GM21515 (cell line): Measurements from ENCODE around the gene MMP28.

ENCODE experiments used
- ATAC-seq: cut with Tn5 transposase; IDR thresholded peaks from one replicate; pipeline ENCODE4 v1.9.1; 2021; ENCODE audit not compliant: unreplicated experiment

MMP28 gene

GRCh38 chr17:35745246-35745645, 50.2 kb downstream of the MMP28 start:
- ATAC-seq = no peak

DNA sequence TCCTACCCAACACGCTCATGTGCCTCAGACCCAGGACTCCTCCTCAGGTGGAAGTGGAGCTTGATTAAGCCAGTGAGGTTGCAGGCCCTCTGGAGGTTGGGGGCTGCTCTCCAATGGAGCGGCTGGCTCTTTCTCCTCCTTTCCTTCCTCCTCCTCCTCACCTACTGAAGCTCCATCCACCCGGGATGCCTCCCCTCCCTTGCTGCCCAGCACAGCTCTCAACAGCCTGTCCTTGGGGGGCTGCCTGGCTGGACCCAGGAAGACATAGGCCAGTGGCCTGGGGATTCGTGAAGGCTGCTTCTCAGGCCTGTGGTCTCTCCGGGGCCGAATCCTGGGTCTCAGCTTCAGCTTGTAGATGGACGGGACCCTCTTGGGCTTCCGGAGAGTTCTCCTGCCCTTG, 50.6 kb downstream of the MMP28 start:
- no peak for ATAC-seq

DNA sequence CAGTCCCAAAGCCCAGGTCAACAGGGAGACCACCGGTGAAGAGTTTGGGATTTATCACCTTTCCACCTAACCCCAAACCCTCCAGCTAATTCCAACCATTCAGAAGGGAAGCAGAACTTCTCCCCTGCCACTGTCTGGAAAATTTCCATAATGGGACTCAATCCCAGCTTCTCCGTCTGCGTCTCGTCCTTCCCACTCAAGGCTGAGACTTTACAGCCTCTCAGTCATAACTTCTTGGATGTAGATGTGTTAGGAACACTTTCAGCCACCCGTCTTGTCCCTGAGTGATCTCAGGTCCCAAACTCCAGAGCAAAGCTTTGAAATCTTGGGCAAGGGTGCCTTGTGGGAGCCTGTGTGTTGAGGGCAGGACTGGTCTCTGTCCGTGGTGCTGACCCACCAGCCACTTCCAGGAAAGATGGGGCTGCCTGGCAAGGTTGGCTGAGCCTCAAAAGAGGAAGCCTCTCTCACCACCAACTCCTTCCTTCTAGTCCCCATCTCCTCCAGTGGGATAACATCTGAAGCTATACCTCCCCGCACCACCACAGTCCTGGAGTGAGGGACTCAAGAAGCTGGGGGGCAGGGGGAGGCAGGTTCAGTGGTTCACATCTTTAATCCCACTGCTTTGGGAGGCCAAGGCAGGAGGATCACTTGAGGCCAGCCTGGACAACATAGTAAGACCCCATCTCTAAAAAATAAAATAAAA, 51.7 kb downstream of the MMP28 start:
- no peak for ATAC-seq

DNA sequence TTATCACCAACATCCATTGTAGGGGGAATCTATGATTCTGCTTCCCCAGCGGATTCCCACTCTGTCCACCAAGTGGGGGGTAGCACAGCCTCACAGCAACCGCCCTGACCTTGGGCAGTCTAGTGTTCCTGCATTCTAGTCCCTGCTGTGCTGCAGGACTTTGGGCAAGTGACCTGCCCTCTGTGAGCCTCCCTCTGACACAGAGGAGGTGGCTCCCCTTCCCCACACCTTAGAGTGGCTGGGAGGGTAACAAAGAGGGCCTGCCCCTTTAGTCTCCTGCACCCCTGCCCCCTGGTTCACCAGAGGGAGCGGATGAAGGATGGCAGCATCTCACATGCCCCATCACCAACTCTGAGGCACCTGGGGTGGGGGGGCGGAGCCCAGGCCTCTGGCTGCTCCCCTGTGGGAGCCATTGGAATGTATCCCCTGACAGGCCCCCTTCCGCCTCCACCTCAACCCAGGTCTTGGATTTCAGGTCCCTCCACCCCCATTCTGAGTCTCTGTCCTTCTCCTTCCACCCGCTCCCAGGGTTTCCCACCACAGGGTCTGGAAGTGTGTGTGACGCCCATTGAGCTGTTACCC, 52.5 kb downstream of the MMP28 start:
- ATAC-seq = no peak

- ATAC-seq = no peak
These were observed 52.9 kb downstream of the MMP28 start for GRCh38 chr17:35742496-35742895.

GRCh38 chr17:35740997-35741931, 54.2 kb downstream of the MMP28 start:
- no peak for ATAC-seq

- ATAC-seq = no peak
These were observed 55.2 kb downstream of the MMP28 start for GRCh38 chr17:35740216-35740615.

- ATAC-seq = no peak
These were observed 56.8 kb downstream of the MMP28 start for GRCh38 chr17:35738519-35739133.

GRCh38 chr17:35736236-35736635, 59.2 kb downstream of the MMP28 start:
- ATAC-seq = no peak

DNA sequence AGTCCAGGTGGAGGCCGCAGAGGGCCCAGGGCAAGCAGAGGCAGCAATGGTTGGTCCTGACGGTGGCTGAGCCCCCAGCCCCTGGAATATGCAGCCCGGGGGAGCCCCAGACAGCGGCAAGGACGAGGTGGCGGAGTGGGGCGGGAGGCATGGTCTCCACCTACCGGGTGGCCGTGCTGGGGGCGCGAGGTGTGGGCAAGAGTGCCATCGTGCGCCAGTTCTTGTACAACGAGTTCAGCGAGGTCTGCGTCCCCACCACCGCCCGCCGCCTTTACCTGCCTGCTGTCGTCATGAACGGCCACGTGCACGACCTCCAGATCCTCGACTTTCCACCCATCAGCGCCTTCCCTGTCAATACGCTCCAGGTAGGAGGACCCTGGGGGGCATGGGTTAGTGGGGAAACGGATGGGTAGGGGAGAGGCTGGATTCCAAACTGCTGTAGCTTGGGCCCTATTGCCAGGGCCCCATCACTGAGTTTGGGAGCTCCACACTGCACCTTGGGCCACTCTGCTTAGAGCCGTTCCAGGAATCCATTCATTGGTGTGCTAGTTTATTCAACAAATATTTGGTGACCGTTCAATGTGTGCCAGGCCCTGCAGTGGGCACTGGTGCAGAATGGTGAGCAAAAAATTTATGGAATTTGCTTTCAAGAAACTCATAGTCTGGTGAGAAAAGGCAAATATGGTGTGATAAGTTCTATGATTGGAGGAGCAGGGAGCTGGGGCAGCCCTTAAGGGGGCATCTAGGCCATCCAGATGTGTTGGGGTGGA, 60.2 kb downstream of the MMP28 start:
- no peak for ATAC-seq

GRCh38 chr17:35734396-35734795, 61.0 kb downstream of the MMP28 start:
- ATAC-seq = no peak

GRCh38 chr17:35733366-35733765, 62.1 kb downstream of the MMP28 start:
- ATAC-seq = no peak

GRCh38 chr17:35732806-35733136, 62.7 kb downstream of the MMP28 start:
- ATAC-seq = no peak

GRCh38 chr17:35731917-35732805, 63.3 kb downstream of the MMP28 start:
- no peak for ATAC-seq

DNA sequence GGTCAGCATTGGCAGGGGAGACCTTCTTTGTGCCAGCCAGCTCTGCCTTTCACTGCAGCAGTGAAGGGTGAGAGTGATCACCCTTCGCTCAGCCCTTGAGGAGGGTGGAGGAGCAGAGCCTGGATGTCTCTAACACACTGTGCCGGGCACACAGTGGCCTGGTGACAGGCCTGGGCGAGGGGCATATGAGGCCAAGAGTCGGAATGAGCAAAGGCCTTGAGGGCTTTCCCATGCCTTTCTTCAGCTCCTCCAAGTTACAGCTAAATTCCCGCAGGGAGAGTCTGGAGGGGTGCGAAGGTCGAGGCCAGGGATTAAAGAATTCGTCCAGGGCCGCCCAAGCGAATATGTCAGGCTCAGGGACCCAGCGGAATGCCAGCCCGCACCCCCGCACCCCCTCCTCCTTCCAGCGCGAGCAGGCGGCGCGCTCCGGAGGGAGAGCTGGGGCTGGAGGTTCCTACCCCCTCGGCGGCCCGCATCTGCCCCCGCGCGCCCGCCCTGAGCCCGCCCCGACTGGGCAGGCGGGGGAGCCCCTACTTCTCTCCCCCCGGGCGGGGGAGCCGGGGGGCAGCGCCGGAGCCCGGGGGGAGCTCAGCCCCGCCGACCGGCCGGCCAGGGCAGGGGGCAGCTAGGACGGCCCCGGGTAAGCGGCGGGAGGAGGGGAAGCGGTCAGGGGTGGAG, 64.1 kb downstream of the MMP28 start, which contains the start of gene RASL10B:
Gene RASL10B (plus strand): TSS at position 401 of the 678 bp plus-strand sequence. CDS start 3,546 bp downstream, outside the sequence.
- ATAC-seq = no peak

DNA sequence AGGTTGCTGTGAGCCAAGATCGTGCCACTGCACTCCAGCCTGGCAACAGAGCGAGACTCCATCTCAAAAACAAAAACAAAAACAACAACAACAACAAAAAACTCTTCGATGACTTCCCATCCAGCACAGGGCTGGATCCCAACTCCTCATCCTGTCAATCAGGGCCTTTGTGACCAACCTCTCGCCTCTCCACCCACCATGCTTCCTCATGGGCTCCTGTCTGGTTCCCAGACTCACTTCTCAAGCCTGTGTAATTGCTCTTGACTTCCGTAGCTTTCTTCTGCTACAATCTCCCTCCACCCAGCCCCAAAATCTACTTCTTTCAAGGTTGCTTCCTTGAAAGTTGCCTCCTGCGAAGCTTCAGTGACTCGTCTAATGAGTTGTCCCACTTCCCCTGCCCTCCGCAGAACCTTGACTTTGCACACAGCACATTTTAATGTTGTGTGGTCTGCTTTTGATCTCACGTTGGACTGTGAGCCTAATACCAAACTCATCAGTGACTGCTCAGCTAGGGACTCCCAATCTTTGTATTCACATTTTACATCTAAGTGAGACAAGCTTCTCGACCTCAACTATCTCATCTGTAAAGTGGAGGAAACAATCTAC, 64.9 kb downstream of the MMP28 start:
- ATAC-seq = no peak

- no peak for ATAC-seq
These were observed 66.0 kb downstream of the MMP28 start for GRCh38 chr17:35729405-35729833.

DNA sequence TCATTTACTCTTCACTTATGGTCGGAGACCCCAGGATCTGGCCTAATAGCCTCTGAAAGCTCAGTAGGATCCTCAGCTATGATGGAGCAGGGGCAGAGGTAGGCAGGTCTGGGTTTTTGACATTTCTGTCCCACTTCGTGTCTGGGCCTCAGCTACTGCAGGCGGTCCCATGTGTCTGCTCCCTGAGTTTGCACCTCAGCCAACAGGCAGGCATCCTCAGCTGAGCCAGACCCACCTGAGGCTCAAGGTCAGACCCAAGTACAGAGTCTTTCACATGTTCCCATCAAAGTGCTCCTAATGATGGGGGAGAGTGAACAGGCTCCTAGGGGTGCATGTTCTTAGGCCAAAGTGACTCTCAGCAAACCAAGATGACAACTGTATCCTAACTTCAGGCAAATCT, 66.9 kb downstream of the MMP28 start:
- ATAC-seq = no peak

GRCh38 chr17:35727635-35728034, 67.8 kb downstream of the MMP28 start:
- no peak for ATAC-seq
